ENCODE measurements around the gene HSD3B1. TPM values are rescaled to one million over a fixed set of nuclear protein-coding genes. Genes with fewer than 3 reads are reported as not detected.

The HSD3B1 gene
- total RNA-seq, 1 donor from 2014 or later, result not detected

GRCh38 chr1:119535381-119535780 lies 28.4 kb downstream of the HSD3B1 start:
- no peak for TF ChIP-seq CTCF (IDR thresholded peaks at IDR 0.05; ENCODE audit: insufficient read depth, low read length, severe bottlenecking)
- H3K36me3 ChIP-seq (ENCODE audit: control insufficient read depth, insufficient read depth, low read length), result no peaks in the 10 kb centered on the region
- peaks cover 6% of the 10 kb centered on the region for H3K27me3 ChIP-seq (ENCODE audit: control insufficient read depth, insufficient read depth, low read length)
- FAIRE-seq, result no peak
- no peak overlapping the region for H3K4me3 ChIP-seq (ENCODE audit: low read depth, low read length)
- DNase-seq (ENCODE audit: low read depth), result no peak

- FAIRE-seq (no peak), DNase-seq (ENCODE audit: low read depth) (no peak)
- no peak for TF ChIP-seq CTCF (IDR thresholded peaks at IDR 0.05; ENCODE audit: insufficient read depth, low read length, severe bottlenecking)
- H3K4me3 ChIP-seq (ENCODE audit: low read depth, low read length), result no peak overlapping the region
- H3K27me3 ChIP-seq (ENCODE audit: control insufficient read depth, insufficient read depth, low read length), result peaks cover 3% of the 10 kb centered on the region
- no peaks in the 10 kb centered on the region for H3K36me3 ChIP-seq (ENCODE audit: control insufficient read depth, insufficient read depth, low read length)
Observed at GRCh38 chr1:119537966-119538365, 31.0 kb downstream of the HSD3B1 start.

- no peak for TF ChIP-seq CTCF (IDR thresholded peaks at IDR 0.05; ENCODE audit: insufficient read depth, low read length, severe bottlenecking)
- FAIRE-seq, result no peak
- no peak for DNase-seq (ENCODE audit: low read depth)
- Histone ChIP-seq H3K4me3 (ENCODE audit: low read depth, low read length) (no peak overlapping the region), H3K36me3 (ENCODE audit: control insufficient read depth, insufficient read depth, low read length) (no peaks in the 10 kb centered on the region), H3K27me3 (ENCODE audit: control insufficient read depth, insufficient read depth, low read length) (peaks cover 3% of the 10 kb centered on the region)
Observed at GRCh38 chr1:119539636-119540035, 32.6 kb downstream of the HSD3B1 start.

GRCh38 chr1:119541389-119541788 lies 34.4 kb downstream of the HSD3B1 start:
- Histone ChIP-seq H3K27me3 (ENCODE audit: control insufficient read depth, insufficient read depth, low read length) (peaks cover 3% of the 10 kb centered on the region), H3K36me3 (ENCODE audit: control insufficient read depth, insufficient read depth, low read length) (no peaks in the 10 kb centered on the region), H3K4me3 (ENCODE audit: low read depth, low read length) (no peak overlapping the region)
- DNase-seq (ENCODE audit: low read depth), result peak; percentile 20
- no peak for TF ChIP-seq CTCF (IDR thresholded peaks at IDR 0.05; ENCODE audit: insufficient read depth, low read length, severe bottlenecking)
- FAIRE-seq, result no peak

- DNase-seq (ENCODE audit: low read depth) (peak; percentile 61), FAIRE-seq (no peak)
- Histone ChIP-seq H3K36me3 (ENCODE audit: control insufficient read depth, insufficient read depth, low read length) (no peaks in the 10 kb centered on the region), H3K4me3 (ENCODE audit: low read depth, low read length) (no peak overlapping the region), H3K27me3 (ENCODE audit: control insufficient read depth, insufficient read depth, low read length) (peaks cover 3% of the 10 kb centered on the region)
- no peak for TF ChIP-seq CTCF (IDR thresholded peaks at IDR 0.05; ENCODE audit: insufficient read depth, low read length, severe bottlenecking)
Observed at GRCh38 chr1:119542492-119542946, 35.5 kb downstream of the HSD3B1 start.

GRCh38 chr1:119544165-119544762 lies 37.3 kb downstream of the HSD3B1 start:
- TF ChIP-seq CTCF (IDR thresholded peaks at IDR 0.05; ENCODE audit: insufficient read depth, low read length, severe bottlenecking), result peak; percentile 52
- H3K36me3 ChIP-seq (ENCODE audit: control insufficient read depth, insufficient read depth, low read length), result no peaks in the 10 kb centered on the region
- H3K27me3 ChIP-seq (ENCODE audit: control insufficient read depth, insufficient read depth, low read length), result peaks cover 5% of the 10 kb centered on the region
- no peak overlapping the region for H3K4me3 ChIP-seq (ENCODE audit: low read depth, low read length)
- FAIRE-seq (no peak), DNase-seq (ENCODE audit: low read depth) (peak; percentile 11)
